Uterus (tissue), 4 donors: Measurements from ENCODE around the gene GBX1. TPM values are rescaled to one million over a fixed set of nuclear protein-coding genes. Genes with fewer than 3 reads are reported as not detected.

Experiments used
- DNase-seq, 2 donors: peaks; one replicate each; pipeline ENCODE4 v3.0.0-alpha.2; 2019 to 2020
- H3K27ac ChIP-seq, 2 donors: fragments of 200-600 bp; sonication (generic); 1 replicate in 1 of 2; 2 replicates in 1 of 2; pipeline ENCODE4 v1.5.1; 2016 to 2018
- H3K27me3 ChIP-seq, 2 donors: fragments of 200-600 bp; sonication (generic); one replicate each; pipeline ENCODE4 v1.5.1; 2018 to 2019; ENCODE audit warnings: control low read depth in 1 of 2
- H3K36me3 ChIP-seq, 2 donors: fragments of 200-600 bp; sonication (generic); one replicate each; pipeline ENCODE4 v1.5.1; 2019; ENCODE audit warnings: control low read depth in 1 of 2
- H3K4me1 ChIP-seq, 2 donors: fragments of 200-600 bp; sonication (generic); one replicate each; pipeline ENCODE4 v1.5.1; 2018 to 2019; ENCODE audit warnings: control low read depth in 1 of 2
- H3K4me3 ChIP-seq, 2 donors: fragments of 200-600 bp; sonication (generic); 1 replicate in 1 of 2; 2 replicates in 1 of 2; pipeline ENCODE4 v1.5.1; 2018 to 2019; ENCODE audit warnings: mild to moderate bottlenecking in 1 of 2
- H3K9me3 ChIP-seq, 2 donors: fragments of 200-600 bp; sonication (generic); one replicate each; pipeline ENCODE4 v1.5.1; 2019; ENCODE audit warnings: control low read depth in 1 of 2
- CTCF ChIP-seq, 4 experiments: fragments of 200-600 bp in 2 of 4; fragments of 450-650 bp in 2 of 4; sonication (generic) in 2 of 4; IDR thresholded peaks; one replicate each; pipeline ENCODE4 v1.5.1; 2016 to 2019; ENCODE audit warnings: antibody characterized with exemption in 4 of 4, mild to moderate bottlenecking in 2 of 4, moderate library complexity in 1 of 4
- POLR2A ChIP-seq, 2 donors: fragments of 450-650 bp; IDR thresholded peaks; one replicate each; pipeline ENCODE4 v1.6.1; 2016; ENCODE audit warnings: antibody characterized with exemption in 2 of 2, mild to moderate bottlenecking in 1 of 2, moderate library complexity in 1 of 2
- intact Hi-C: fragments of 100-400 bp; cut with DNase I; formaldehyde crosslinking; loops from one replicate; pipeline ENCODE4 v1.15.1; 2023; ENCODE audit warnings: low total_unique reads
- total RNA-seq, 4 donors: library from RNA; depleted of rRNA in 3 of 4; stranded (reverse); fragments of >200 nt in 3 of 4; gene quantifications; one replicate each; pipeline versions ENCODE4 v1.1.0 to v1.2.4, GENCODE V29; 2014 to 2023
- donor health status: DM: yes; HTN: yes; CAD: no.

The GBX1 gene
- total RNA-seq, 4 donors from 2014 or later = 0.41 TPM; not detected in 3

- H3K27me3 ChIP-seq = no peaks in the 10 kb centered on the region
These were observed 6.1 kb upstream of the GBX1 start for GRCh38 chr7:151173386-151174245.

GRCh38 chr7:151172273-151173141 is 5.0 kb upstream of the GBX1 start:
- TF ChIP-seq POLR2A (IDR thresholded peaks at IDR 0.05) (no peak), CTCF (IDR thresholded peaks at IDR 0.05) (peak; percentile 100)
- Histone ChIP-seq H3K9me3 (no peaks in the 10 kb centered on the region), H3K36me3 (no peaks in the 10 kb centered on the region), H3K4me3 (no peak overlapping the region), H3K27me3 (peaks cover 0 to 7% of the 10 kb centered on the region in 2 donors), H3K4me1 (peaks cover 0 to 6% of the 10 kb centered on the region in 2 donors), H3K27ac (no peak overlapping the region)
- intact Hi-C loops = no loop called here
- DNase-seq = peak; percentile 65 to 78

More at GRCh38 chr7:151173386-151174245, 6.1 kb upstream of the GBX1 start:
- TF ChIP-seq CTCF (IDR thresholded peaks at IDR 0.05) = no peak
- TF ChIP-seq POLR2A (IDR thresholded peaks at IDR 0.05) = no peak
- H3K4me1 ChIP-seq = no peaks in the 10 kb centered on the region
- no peaks in the 10 kb centered on the region for H3K9me3 ChIP-seq
- no peak for DNase-seq
- no peak overlapping the region for H3K4me3 ChIP-seq
- no peak overlapping the region for H3K27ac ChIP-seq
- intact Hi-C loops = no loop called here
- no peaks in the 10 kb centered on the region for H3K36me3 ChIP-seq

GRCh38 chr7:151168787-151169162 is 1.3 kb upstream of the GBX1 start:
- no peak overlapping the region for H3K4me3 ChIP-seq
- intact Hi-C loops = no loop called here
- H3K36me3 ChIP-seq = no peaks in the 10 kb centered on the region
- H3K27me3 ChIP-seq = peaks cover 7 to 20% of the 10 kb centered on the region in 2 donors
- H3K9me3 ChIP-seq = no peaks in the 10 kb centered on the region
- peaks cover 0 to 15% of the 10 kb centered on the region in 2 donors for H3K4me1 ChIP-seq
- H3K27ac ChIP-seq = no peak overlapping the region
- TF ChIP-seq CTCF (IDR thresholded peaks at IDR 0.05) = no peak
- TF ChIP-seq POLR2A (IDR thresholded peaks at IDR 0.05) = no peak
- DNase-seq = no peak

GRCh38 chr7:151168003-151168786 is 701 bp upstream of the GBX1 start:
- TF ChIP-seq POLR2A (IDR thresholded peaks at IDR 0.05) (no peak), CTCF (IDR thresholded peaks at IDR 0.05) (peak in 3 of 4 experiments; percentile 15 to 51 (median 37))
- no peaks in the 10 kb centered on the region for H3K36me3 ChIP-seq
- peaks cover 0 to 15% of the 10 kb centered on the region in 2 donors for H3K4me1 ChIP-seq
- H3K27me3 ChIP-seq = peaks cover 7 to 24% of the 10 kb centered on the region in 2 donors
- no peaks in the 10 kb centered on the region for H3K9me3 ChIP-seq
- peak overlapping the region in 1 of 2 donors; percentile 34 for H3K4me3 ChIP-seq
- no peak for DNase-seq
- intact Hi-C loops = no loop called here
- no peak overlapping the region for H3K27ac ChIP-seq
